H1 (cell line): ENCODE results near the gene CDK19. TPM values are rescaled to one million over a fixed set of nuclear protein-coding genes. Genes with fewer than 3 reads are reported as not detected.

Experiments used
- JUND ChIP-seq: IDR thresholded peaks from 2 replicates; pipeline ENCODE4 v1.6.1; 2011; ENCODE audit warnings: mild to moderate bottlenecking, improper control_type of control experiment, low read length
- NANOG ChIP-seq: IDR thresholded peaks from 2 replicates; pipeline ENCODE4 v1.6.1; 2011; ENCODE audit warnings: low read length, low read depth, mild to moderate bottlenecking, inconsistent platforms; ENCODE audit not compliant: insufficient read depth, poor library complexity, severe bottlenecking
- PHF8 ChIP-seq: fragments of 200-600 bp; sonication (generic); conservative IDR thresholded peaks from 2 replicates; pipeline ENCODE4 v1.7.1; 2012; ENCODE audit warnings: low read depth, mild to moderate bottlenecking, inconsistent platforms, low read length, moderate library complexity
- RAD21 ChIP-seq, 2 experiments: IDR thresholded peaks in 1 of 2; conservative IDR thresholded peaks in 1 of 2; 2 replicates each; pipeline ENCODE4 v1.6.1; 2011; ENCODE audit warnings: low read depth in 2 of 2, low read length in 2 of 2, improper control_type of control experiment in 1 of 2, inconsistent platforms in 1 of 2, mild to moderate bottlenecking in 1 of 2, moderate library complexity in 1 of 2
- SIX5 ChIP-seq: IDR thresholded peaks from 2 replicates; pipeline ENCODE4 v1.6.1; 2011; ENCODE audit warnings: mild to moderate bottlenecking, low read depth, low read length
- polyA plus RNA-seq, 7 experiments: library from polyadenylated mRNA; depleted of rRNA in 3 of 7; stranded (reverse) in 5 of 7; unstranded in 2 of 7; fragments of >200 nt in 5 of 7; fragments of 200-250 nt in 2 of 7; gene quantifications; 1 replicate in 5 of 7; 2 replicates in 1 of 7; 4 replicates in 1 of 7; pipeline versions ENCODE4 v1.2.1 to v1.2.3, GENCODE V29; 2011 to 2013; ENCODE audit warnings: missing spikeins in 2 of 7, mixed read lengths in 2 of 7
- total RNA-seq: library from RNA; stranded (reverse); fragmentation: NEBNext Ultra II Directional; extraction: Animal tissue kit (Norgen Biotek cat#: 25700); gene quantifications from 2 replicates; pipeline ENCODE4 v1.2.1, GENCODE V29; 2021
- TF ChIP-seq, protein P1 (sequence below): fragments of 300-600 bp; sonication (generic); IDR thresholded peaks from 2 replicates; pipeline ENCODE4 v1.7.1; 2012; ENCODE audit warnings: low read length, moderate library complexity, mild to moderate bottlenecking, inconsistent platforms; ENCODE audit not compliant: insufficient replicate concordance

The CDK19 gene
- total and polyA plus RNA-seq, 2 of the 8 experiments (the other 6 are each of a cell fraction or from before 2014, with no cell fraction given): 4.9 to 12.6 TPM

DNA sequence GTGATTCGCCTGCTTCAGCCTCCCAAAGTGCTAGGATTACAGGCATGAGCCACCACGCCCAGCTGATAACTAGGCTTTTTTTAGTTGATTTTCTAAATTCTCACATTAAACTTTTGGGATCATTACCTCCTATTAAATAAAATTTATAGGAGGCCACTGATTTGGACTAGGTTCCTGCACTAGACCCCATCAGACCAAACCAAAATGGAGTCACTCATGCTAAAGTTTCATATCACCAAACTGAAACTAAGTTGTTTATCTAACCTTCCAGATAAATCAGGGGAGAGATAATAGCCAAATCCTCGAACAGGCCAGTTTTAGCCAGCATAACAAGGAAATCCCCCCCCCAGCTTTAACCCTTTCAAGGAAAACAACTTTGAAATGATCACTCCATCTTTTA lies 240.5 kb downstream of the CDK19 start (continued):
- TF ChIP-seq, protein P1, sequence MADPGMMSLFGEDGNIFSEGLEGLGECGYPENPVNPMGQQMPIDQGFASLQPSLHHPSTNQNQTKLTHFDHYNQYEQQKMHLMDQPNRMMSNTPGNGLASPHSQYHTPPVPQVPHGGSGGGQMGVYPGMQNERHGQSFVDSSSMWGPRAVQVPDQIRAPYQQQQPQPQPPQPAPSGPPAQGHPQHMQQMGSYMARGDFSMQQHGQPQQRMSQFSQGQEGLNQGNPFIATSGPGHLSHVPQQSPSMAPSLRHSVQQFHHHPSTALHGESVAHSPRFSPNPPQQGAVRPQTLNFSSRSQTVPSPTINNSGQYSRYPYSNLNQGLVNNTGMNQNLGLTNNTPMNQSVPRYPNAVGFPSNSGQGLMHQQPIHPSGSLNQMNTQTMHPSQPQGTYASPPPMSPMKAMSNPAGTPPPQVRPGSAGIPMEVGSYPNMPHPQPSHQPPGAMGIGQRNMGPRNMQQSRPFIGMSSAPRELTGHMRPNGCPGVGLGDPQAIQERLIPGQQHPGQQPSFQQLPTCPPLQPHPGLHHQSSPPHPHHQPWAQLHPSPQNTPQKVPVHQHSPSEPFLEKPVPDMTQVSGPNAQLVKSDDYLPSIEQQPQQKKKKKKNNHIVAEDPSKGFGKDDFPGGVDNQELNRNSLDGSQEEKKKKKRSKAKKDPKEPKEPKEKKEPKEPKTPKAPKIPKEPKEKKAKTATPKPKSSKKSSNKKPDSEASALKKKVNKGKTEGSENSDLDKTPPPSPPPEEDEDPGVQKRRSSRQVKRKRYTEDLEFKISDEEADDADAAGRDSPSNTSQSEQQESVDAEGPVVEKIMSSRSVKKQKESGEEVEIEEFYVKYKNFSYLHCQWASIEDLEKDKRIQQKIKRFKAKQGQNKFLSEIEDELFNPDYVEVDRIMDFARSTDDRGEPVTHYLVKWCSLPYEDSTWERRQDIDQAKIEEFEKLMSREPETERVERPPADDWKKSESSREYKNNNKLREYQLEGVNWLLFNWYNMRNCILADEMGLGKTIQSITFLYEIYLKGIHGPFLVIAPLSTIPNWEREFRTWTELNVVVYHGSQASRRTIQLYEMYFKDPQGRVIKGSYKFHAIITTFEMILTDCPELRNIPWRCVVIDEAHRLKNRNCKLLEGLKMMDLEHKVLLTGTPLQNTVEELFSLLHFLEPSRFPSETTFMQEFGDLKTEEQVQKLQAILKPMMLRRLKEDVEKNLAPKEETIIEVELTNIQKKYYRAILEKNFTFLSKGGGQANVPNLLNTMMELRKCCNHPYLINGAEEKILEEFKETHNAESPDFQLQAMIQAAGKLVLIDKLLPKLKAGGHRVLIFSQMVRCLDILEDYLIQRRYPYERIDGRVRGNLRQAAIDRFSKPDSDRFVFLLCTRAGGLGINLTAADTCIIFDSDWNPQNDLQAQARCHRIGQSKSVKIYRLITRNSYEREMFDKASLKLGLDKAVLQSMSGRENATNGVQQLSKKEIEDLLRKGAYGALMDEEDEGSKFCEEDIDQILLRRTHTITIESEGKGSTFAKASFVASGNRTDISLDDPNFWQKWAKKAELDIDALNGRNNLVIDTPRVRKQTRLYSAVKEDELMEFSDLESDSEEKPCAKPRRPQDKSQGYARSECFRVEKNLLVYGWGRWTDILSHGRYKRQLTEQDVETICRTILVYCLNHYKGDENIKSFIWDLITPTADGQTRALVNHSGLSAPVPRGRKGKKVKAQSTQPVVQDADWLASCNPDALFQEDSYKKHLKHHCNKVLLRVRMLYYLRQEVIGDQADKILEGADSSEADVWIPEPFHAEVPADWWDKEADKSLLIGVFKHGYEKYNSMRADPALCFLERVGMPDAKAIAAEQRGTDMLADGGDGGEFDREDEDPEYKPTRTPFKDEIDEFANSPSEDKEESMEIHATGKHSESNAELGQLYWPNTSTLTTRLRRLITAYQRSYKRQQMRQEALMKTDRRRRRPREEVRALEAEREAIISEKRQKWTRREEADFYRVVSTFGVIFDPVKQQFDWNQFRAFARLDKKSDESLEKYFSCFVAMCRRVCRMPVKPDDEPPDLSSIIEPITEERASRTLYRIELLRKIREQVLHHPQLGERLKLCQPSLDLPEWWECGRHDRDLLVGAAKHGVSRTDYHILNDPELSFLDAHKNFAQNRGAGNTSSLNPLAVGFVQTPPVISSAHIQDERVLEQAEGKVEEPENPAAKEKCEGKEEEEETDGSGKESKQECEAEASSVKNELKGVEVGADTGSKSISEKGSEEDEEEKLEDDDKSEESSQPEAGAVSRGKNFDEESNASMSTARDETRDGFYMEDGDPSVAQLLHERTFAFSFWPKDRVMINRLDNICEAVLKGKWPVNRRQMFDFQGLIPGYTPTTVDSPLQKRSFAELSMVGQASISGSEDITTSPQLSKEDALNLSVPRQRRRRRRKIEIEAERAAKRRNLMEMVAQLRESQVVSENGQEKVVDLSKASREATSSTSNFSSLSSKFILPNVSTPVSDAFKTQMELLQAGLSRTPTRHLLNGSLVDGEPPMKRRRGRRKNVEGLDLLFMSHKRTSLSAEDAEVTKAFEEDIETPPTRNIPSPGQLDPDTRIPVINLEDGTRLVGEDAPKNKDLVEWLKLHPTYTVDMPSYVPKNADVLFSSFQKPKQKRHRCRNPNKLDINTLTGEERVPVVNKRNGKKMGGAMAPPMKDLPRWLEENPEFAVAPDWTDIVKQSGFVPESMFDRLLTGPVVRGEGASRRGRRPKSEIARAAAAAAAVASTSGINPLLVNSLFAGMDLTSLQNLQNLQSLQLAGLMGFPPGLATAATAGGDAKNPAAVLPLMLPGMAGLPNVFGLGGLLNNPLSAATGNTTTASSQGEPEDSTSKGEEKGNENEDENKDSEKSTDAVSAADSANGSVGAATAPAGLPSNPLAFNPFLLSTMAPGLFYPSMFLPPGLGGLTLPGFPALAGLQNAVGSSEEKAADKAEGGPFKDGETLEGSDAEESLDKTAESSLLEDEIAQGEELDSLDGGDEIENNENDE: no peak
- TF ChIP-seq RAD21 (IDR thresholded peaks at IDR 0.05 in 1 of 2, conservative IDR thresholded peaks at IDR 0.05 in 1 of 2; ENCODE audit: low read depth in 2 of 2, low read length in 2 of 2) (no peak), SIX5 (no peak), JUND (no peak), NANOG (no peak), PHF8 (no peak)
